HEK293 (cell line): ENCODE data around the gene ATOSA.

ENCODE experiments used
- CTCF ChIP-seq: fragments of 450-650 bp; formaldehyde crosslinking; IDR thresholded peaks from 2 replicates; pipeline ENCODE4 v1.5.1; 2016; ENCODE audit warnings: missing biosample characterization, missing genetic modification characterization
- REPIN1 ChIP-seq: fragments of 450-650 bp; formaldehyde crosslinking; IDR thresholded peaks from 2 replicates; pipeline ENCODE4 v1.5.1; 2017; ENCODE audit warnings: missing biosample characterization, missing genetic modification characterization, low read depth
- REST ChIP-seq: fragments of 450-650 bp; formaldehyde crosslinking; IDR thresholded peaks from 2 replicates; pipeline ENCODE4 v1.5.1; 2016; ENCODE audit warnings: missing biosample characterization, missing genetic modification characterization
- ZEB2 ChIP-seq: fragments of 450-650 bp; formaldehyde crosslinking; IDR thresholded peaks from 2 replicates; pipeline ENCODE4 v1.5.1; 2016; ENCODE audit warnings: missing biosample characterization, missing genetic modification characterization
- ZNF274 ChIP-seq, 2 experiments: fragments of 200-500 bp in 1 of 2; fragments of 450-650 bp in 1 of 2; sonication (Bioruptor generic) in 1 of 2; formaldehyde crosslinking in 1 of 2; IDR thresholded peaks; 2 replicates each; pipeline versions ENCODE4 v1.5.1 to v1.6.1; 2014 to 2016; ENCODE audit warnings: borderline replicate concordance in 1 of 2, inconsistent platforms in 1 of 2, low read length in 1 of 2, missing biosample characterization in 1 of 2, missing genetic modification characterization in 1 of 2
- ZNF350 ChIP-seq: fragments of 450-650 bp; formaldehyde crosslinking; IDR thresholded peaks from 2 replicates; pipeline ENCODE4 v1.5.0; 2017; ENCODE audit warnings: missing biosample characterization, mild to moderate bottlenecking, missing genetic modification characterization
- ZNF362 ChIP-seq: fragments of 450-650 bp; formaldehyde crosslinking; IDR thresholded peaks from 2 replicates; pipeline ENCODE4 v1.5.1; 2016; ENCODE audit warnings: missing biosample characterization, missing genetic modification characterization
- ZNF561 ChIP-seq: fragments of 450-650 bp; IDR thresholded peaks from 2 replicates; pipeline ENCODE4 v1.5.1; 2018; ENCODE audit warnings: missing biosample characterization, missing genetic modification characterization, borderline replicate concordance
- ZNF571 ChIP-seq: fragments of 450-650 bp; formaldehyde crosslinking; IDR thresholded peaks from 2 replicates; pipeline ENCODE4 v1.5.0; 2017; ENCODE audit warnings: missing biosample characterization, missing genetic modification characterization
- ZNF704 ChIP-seq: fragments of 450-650 bp; formaldehyde crosslinking; IDR thresholded peaks from 2 replicates; pipeline ENCODE4 v1.5.1; 2016; ENCODE audit warnings: missing biosample characterization, missing genetic modification characterization
- ZNF747 ChIP-seq: fragments of 450-650 bp; formaldehyde crosslinking; IDR thresholded peaks from 2 replicates; pipeline ENCODE4 v1.5.1; 2016; ENCODE audit warnings: missing biosample characterization, missing genetic modification characterization
- ZNF830 ChIP-seq: fragments of 450-650 bp; IDR thresholded peaks from 2 replicates; pipeline ENCODE4 v1.5.0; 2018; ENCODE audit warnings: missing biosample characterization, missing genetic modification characterization, low read depth, mild to moderate bottlenecking, moderate library complexity
- ZNF837 ChIP-seq: fragments of 450-650 bp; formaldehyde crosslinking; IDR thresholded peaks from 2 replicates; pipeline ENCODE4 v1.5.1; 2016; ENCODE audit warnings: missing biosample characterization, missing genetic modification characterization

GRCh38 chr15:52660192-52660591 is 19.0 kb downstream of the ATOSA start:
- no peak for TF ChIP-seq ZNF362 (tag by site-specific recombination)
- no peak for TF ChIP-seq CTCF (tag by site-specific recombination)
- TF ChIP-seq ZNF571 = no peak
- TF ChIP-seq ZNF274 (IDR thresholded peaks at IDR 0.05; ENCODE audit: low read length) = no peak
- TF ChIP-seq ZNF274 (tag by site-specific recombination; IDR thresholded peaks at IDR 0.05; ENCODE audit: borderline replicate concordance) = no peak
- TF ChIP-seq ZNF704 = no peak
- TF ChIP-seq ZNF561 = no peak
- TF ChIP-seq ZEB2 (tag by site-specific recombination) = no peak
- no peak for TF ChIP-seq ZNF830
- no peak for TF ChIP-seq ZNF837 (tag by site-specific recombination)
- no peak for TF ChIP-seq ZNF350 (tag by site-specific recombination)
- TF ChIP-seq ZNF747 (tag by site-specific recombination) = no peak
- TF ChIP-seq REPIN1 (tag by site-specific recombination) = no peak
- no peak for TF ChIP-seq REST (tag by site-specific recombination)
